Right cardiac atrium (tissue), 5 donors: Measurements from ENCODE around the gene ARHGAP12. TPM values are rescaled to one million over a fixed set of nuclear protein-coding genes. Genes with fewer than 3 reads are reported as not detected.
"Not testable (repeated sequence)": the region's sequence is repeated elsewhere in the genome, so short reads cannot be mapped to it uniquely, and the experiment has no call there.

ENCODE experiments used
- ATAC-seq, 2 donors: fragments of 200-7000 bp; cut with Tn5 transposase; one replicate each; pipeline versions ENCODE4 v1.8.0 to v1.9.1; 2020; ENCODE audit warnings: moderate library complexity in 2 of 2, mild to moderate bottlenecking in 1 of 2
- DNase-seq, 3 donors: peaks; one replicate each; pipeline ENCODE4 v3.0.0-alpha.2; 2020
- H3K27ac ChIP-seq: one replicate; pipeline ENCODE4 v1.5.1; 2013; ENCODE audit warnings: mild to moderate bottlenecking, low read length, control low read depth, moderate library complexity
- H3K27me3 ChIP-seq: one replicate; pipeline ENCODE4 v1.6.1; 2013; ENCODE audit not compliant: control insufficient read depth, insufficient read depth
- H3K4me1 ChIP-seq: one replicate; pipeline ENCODE4 v1.6.1; 2013; ENCODE audit warnings: low read length; ENCODE audit not compliant: control insufficient read depth, insufficient read depth
- H3K4me3 ChIP-seq: one replicate; pipeline ENCODE4 v1.5.1; 2013; ENCODE audit warnings: low read length, control low read depth
- H3K9me3 ChIP-seq: one replicate; pipeline ENCODE4 v1.6.1; 2013; ENCODE audit warnings: low read length; ENCODE audit not compliant: control insufficient read depth
- WGBS: extraction: QIAGEN DNeasy Blood & Tissue Kit; methylation state at CpG from one replicate; pipeline ENCODE4 v1.1.7; 2013; 5-methylcytosine and 5-hydroxymethylcytosine counted together
- intact Hi-C, 4 donors: fragments of 100-400 bp; cut with DNase I; formaldehyde crosslinking; loops; one replicate each; pipeline versions ENCODE4 v1.11.0 to v1.14.0; 2022 to 2023
- polyA plus RNA-seq: library from polyadenylated mRNA; stranded (reverse); fragments of 200-250 nt; gene quantifications from one replicate; pipeline ENCODE4 v1.2.3, GENCODE V29; 2013
- total RNA-seq, 4 donors: library from RNA; stranded (reverse); fragmentation: NEBNext Ultra II Directional; extraction: Animal tissue kit (Norgen Biotek cat#: 25700); gene quantifications; one replicate each; pipeline ENCODE4 v1.2.1, GENCODE V29; 2021
- donor health status: healthy with polysubstance abuse.
- donor health status: DM: no; HTN: yes; CAD: no.
- donor health status: DM: no; HTN: no; CAD: no.
- donor health status: DM: no; HTN: yes; CAD: no; lungs with severe emphysema.
- donor health status: DM: yes; HTN: yes; CAD: no.

ARHGAP12 gene
- total and polyA plus RNA-seq, 5 donors = 20.0 to 25.5 (median 24.8) TPM

DNA sequence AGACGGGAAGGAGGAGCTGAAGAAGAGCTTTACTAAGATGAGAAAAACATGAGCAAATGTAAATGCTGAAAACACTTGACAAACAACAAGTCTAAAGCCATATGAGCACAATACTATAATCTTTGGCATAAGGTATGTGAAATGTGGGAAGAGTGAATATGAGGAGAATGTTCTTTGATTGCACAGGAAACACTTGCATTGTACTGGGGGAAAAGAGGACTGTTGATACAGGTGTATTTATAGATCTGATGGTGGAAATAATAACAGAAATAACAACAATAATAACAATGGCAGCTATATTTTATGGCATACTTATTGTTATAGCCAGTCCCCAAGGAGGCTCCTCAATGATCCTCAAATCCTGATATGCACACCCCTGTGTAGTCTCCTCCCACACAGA is 23.0 kb downstream of the ARHGAP12 start:
- Histone ChIP-seq H3K27ac (no peak overlapping the region), H3K4me1 (peaks cover 10% of the 10 kb centered on the region), H3K9me3 (no peaks in the 10 kb centered on the region), H3K27me3 (no peaks in the 10 kb centered on the region), H3K4me3 (no peak overlapping the region)
- DNase-seq = no peak
- 51% methylated on average over 1 of the region's 1 CpG for WGBS
- ATAC-seq = no peak
- intact Hi-C loops = no loop called here

- no peak for DNase-seq
- H3K4me3 ChIP-seq = no peak overlapping the region
- no peaks in the 10 kb centered on the region for H3K27me3 ChIP-seq
- no peak for ATAC-seq
- no peaks in the 10 kb centered on the region for H3K9me3 ChIP-seq
- H3K27ac ChIP-seq = no peak overlapping the region
- H3K4me1 ChIP-seq = peaks cover 5% of the 10 kb centered on the region
- intact Hi-C loops = no loop called here
- WGBS = 92% methylated on average over 1 of the region's 1 CpG
These were observed 26.0 kb downstream of the ARHGAP12 start for GRCh38 chr10:31902625-31903024.

- Histone ChIP-seq H3K27me3 (no peaks in the 10 kb centered on the region), H3K9me3 (no peaks in the 10 kb centered on the region), H3K27ac (no peak overlapping the region), H3K4me1 (peaks cover 7% of the 10 kb centered on the region), H3K4me3 (no peak overlapping the region)
- DNase-seq (no peak), ATAC-seq (peak in 1 of 2 donors; percentile 16)
- intact Hi-C loops = no loop called here
- WGBS = 54% methylated on average over 2 of the region's 2 CpGs
These were observed 31.1 kb downstream of the ARHGAP12 start for GRCh38 chr10:31897506-31897905.

DNA sequence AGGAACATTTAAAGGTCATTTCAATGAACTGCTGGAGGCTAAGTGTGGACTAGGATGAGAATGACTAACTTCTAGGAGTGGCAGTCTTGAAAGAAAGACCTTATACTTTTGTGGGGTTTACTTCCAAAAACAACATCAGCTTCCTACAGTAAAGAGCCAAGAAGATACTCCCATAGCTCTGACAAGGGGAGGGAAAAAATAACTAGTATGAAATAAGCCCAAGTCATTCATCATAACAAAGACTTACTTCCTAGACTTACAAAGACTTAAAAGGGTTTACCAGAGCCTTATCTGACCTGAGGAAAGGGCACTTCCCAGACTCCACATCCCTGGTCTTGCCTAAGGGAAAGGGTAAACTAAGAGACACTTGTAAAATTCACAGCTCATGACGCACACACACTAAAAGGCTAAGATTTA is 31.7 kb downstream of the ARHGAP12 start:
- H3K4me1 ChIP-seq = peaks cover 7% of the 10 kb centered on the region
- peak; percentile 93 to 99 for ATAC-seq
- H3K4me3 ChIP-seq = no peak overlapping the region
- H3K27me3 ChIP-seq = no peaks in the 10 kb centered on the region
- 41% methylated on average over 1 of the region's 1 CpG for WGBS
- no peak overlapping the region for H3K27ac ChIP-seq
- no peak for DNase-seq
- H3K9me3 ChIP-seq = no peaks in the 10 kb centered on the region
- intact Hi-C loops = no loop called here

DNA sequence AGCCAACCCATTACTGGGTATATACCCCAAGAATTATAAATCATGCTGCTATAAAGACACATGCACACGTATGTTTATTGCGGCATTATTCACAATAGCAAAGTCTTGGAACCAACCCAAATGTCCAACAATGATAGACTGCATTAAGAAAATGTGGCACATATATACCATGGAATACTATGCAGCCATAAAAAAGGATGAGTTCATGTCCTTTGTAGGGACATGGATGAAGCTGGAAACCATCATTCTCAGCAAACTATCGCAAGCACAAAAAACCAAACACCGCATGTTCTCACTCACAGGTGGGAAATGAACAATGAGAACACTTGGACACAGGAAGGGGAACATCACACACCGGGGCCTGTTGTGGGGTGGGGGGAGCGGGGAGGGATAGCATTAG is 32.9 kb downstream of the ARHGAP12 start:
- DNase-seq, H3K9me3 ChIP-seq, intact Hi-C loops, H3K27me3 ChIP-seq, H3K4me1 ChIP-seq, ATAC-seq, H3K27ac ChIP-seq, H3K4me3 ChIP-seq: not testable (repeated sequence)
- 99% methylated on average over 6 of the region's 6 CpGs for WGBS

GRCh38 chr10:31888442-31888841 is 40.2 kb downstream of the ARHGAP12 start:
- H3K9me3 ChIP-seq = no peaks in the 10 kb centered on the region
- no peaks in the 10 kb centered on the region for H3K27me3 ChIP-seq
- 42% methylated on average over 1 of the region's 1 CpG for WGBS
- no peak for ATAC-seq
- no peaks in the 10 kb centered on the region for H3K4me1 ChIP-seq
- no peak overlapping the region for H3K27ac ChIP-seq
- H3K4me3 ChIP-seq = no peak overlapping the region
- intact Hi-C loops = no loop called here
- no peak for DNase-seq

GRCh38 chr10:31887850-31888249 is 40.8 kb downstream of the ARHGAP12 start:
- ATAC-seq (no peak), DNase-seq (no peak)
- intact Hi-C loops = no loop called here
- Histone ChIP-seq H3K27me3 (no peaks in the 10 kb centered on the region), H3K9me3 (no peaks in the 10 kb centered on the region), H3K27ac (no peak overlapping the region), H3K4me1 (no peaks in the 10 kb centered on the region), H3K4me3 (no peak overlapping the region)
- 92% methylated on average over 7 of the region's 7 CpGs for WGBS

DNA sequence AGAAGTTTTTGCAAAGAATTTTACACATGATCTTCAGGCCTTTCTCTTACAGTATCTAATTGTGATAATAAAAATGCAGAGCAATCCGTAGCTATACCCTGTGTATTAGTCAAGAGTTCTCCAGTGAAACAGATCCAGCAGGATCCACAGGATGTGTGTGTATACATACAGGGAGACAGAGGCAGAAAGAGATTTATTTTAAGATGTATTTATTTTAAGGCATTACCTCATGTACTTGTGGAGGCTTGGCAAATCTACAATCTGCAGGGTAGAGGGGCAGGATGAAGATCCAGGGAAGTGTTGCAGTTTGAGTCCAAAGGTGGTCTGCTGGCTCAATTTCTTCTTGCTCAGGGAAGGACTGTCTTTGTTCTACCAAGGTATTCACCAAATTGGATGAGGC is 41.7 kb downstream of the ARHGAP12 start:
- Histone ChIP-seq H3K4me1 (no peaks in the 10 kb centered on the region), H3K27me3 (no peaks in the 10 kb centered on the region), H3K27ac (peak overlapping the region; percentile 30), H3K9me3 (no peaks in the 10 kb centered on the region), H3K4me3 (no peak overlapping the region)
- DNase-seq (no peak), ATAC-seq (no peak)
- intact Hi-C loops = no loop called here
- 43% methylated on average over 1 of the region's 1 CpG for WGBS

DNA sequence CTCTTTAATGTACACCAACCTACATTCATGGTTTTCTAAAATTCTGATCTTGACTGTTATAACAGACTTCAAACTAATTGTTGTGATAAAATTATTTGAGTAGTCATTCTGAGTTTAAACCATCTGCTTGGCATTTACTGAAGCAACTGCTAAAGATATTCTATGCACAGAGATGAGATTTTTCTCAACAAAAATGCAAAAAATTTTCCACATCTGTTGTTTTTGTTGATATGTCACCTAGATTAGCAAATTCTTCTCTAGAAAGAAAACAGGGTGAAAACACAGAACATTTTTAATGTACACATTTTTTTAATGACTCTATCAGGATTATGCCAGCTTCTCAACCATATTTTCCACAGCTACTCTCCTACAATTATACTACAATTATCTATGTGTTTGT is 42.7 kb downstream of the ARHGAP12 start:
- no peaks in the 10 kb centered on the region for H3K4me1 ChIP-seq
- DNase-seq (no peak), ATAC-seq (no peak)
- no peaks in the 10 kb centered on the region for H3K9me3 ChIP-seq
- H3K4me3 ChIP-seq = no peak overlapping the region
- no peaks in the 10 kb centered on the region for H3K27me3 ChIP-seq
- no peak overlapping the region for H3K27ac ChIP-seq
- intact Hi-C loops = no loop called here

DNA sequence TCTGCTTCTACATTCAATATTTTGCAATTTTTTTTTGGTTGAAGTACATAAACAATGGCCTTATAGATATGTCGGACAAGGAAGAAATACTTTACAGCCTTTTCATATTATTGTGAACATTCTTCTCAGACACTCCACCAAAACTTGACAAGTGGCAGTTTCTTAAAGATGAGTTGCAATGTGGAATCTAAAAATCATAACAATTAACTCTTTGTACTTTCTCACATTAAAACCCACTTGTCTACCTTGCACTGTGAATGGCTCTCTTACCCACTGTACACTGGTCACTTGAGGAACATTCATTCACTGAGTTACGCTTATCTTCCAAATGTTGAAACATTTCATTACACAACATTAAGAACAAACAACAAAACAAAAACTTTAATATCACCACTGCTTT is 44.2 kb downstream of the ARHGAP12 start:
- intact Hi-C loops = no loop called here
- ATAC-seq = no peak

GRCh38 chr10:31883397-31883796 is 45.2 kb downstream of the ARHGAP12 start:
- Histone ChIP-seq H3K4me1 (no peaks in the 10 kb centered on the region), H3K27ac (no peak overlapping the region), H3K9me3 (no peaks in the 10 kb centered on the region), H3K4me3 (no peak overlapping the region), H3K27me3 (no peaks in the 10 kb centered on the region)
- ATAC-seq (no peak), DNase-seq (no peak)
- intact Hi-C loops = no loop called here
- WGBS = 55% methylated on average over 3 of the region's 3 CpGs

More for the DNA sequence above, 44.2 kb downstream of the ARHGAP12 start:
- Histone ChIP-seq H3K4me1 (no peaks in the 10 kb centered on the region), H3K4me3 (no peak overlapping the region), H3K27ac (no peak overlapping the region), H3K9me3 (no peaks in the 10 kb centered on the region), H3K27me3 (no peaks in the 10 kb centered on the region)
- 94% methylated on average over 2 of the region's 2 CpGs for WGBS
- DNase-seq = no peak

DNA sequence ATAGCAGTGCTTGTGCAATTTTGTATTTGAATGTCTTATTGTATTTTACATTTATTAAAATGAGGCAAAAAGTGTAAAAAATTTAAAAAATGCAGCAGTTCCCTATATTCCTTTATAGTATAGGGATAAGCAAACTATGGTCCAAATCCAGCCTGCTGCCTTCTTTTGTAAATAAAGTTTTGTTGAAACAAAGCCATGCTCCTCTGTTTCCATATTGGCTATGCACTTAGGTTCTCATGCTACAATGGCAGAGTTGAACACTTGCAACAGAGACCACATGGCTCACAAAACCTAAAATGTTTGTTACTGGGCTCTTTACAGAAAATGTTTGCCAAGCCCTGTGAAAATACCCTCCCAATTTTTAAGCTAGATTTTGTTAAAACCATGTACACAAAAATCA is 50.1 kb downstream of the ARHGAP12 start:
- no peaks in the 10 kb centered on the region for H3K4me1 ChIP-seq
- intact Hi-C loops = loop anchor here in 1 of 4 donors (10.0 kb wide), 1 partner anchor 46 kb away; the partner anchor contains the start of gene ARHGAP12
- H3K4me3 ChIP-seq = no peak overlapping the region
- DNase-seq (no peak), ATAC-seq (no peak)
- H3K9me3 ChIP-seq = no peaks in the 10 kb centered on the region
- H3K27me3 ChIP-seq = no peaks in the 10 kb centered on the region
- H3K27ac ChIP-seq = no peak overlapping the region
